Measurements from ENCODE around the gene IQSEC1. TPM values are rescaled to one million over a fixed set of nuclear protein-coding genes. Genes with fewer than 3 reads are reported as not detected.

IQSEC1 gene
- polyA plus RNA-seq, 1 donor: 40.0 TPM

DNA sequence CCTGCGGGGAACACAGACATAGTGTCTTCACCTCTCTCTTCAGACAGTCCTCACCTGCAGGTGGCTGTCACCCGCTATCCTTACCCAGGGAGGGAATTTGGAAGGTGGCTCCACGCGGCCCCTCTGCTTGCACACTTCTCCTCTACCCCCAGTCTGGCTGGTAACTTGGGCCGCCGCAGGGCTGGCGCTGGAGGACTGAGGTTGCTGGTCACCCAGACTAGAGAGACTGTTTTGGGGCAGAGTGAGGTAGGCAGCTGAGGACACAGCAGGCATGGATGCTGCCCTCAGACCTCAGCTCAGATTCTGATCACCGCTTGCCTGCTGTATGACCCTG, 12.6 kb upstream of the IQSEC1 start:
- DNase-seq (ENCODE audit: low read depth): no peak

GRCh38 chr3:13085081-13085845, 12.0 kb upstream of the IQSEC1 start:
- no peak for DNase-seq (ENCODE audit: low read depth)

GRCh38 chr3:13083898-13084297, 10.7 kb upstream of the IQSEC1 start:
- no peak for DNase-seq (ENCODE audit: low read depth)

DNA sequence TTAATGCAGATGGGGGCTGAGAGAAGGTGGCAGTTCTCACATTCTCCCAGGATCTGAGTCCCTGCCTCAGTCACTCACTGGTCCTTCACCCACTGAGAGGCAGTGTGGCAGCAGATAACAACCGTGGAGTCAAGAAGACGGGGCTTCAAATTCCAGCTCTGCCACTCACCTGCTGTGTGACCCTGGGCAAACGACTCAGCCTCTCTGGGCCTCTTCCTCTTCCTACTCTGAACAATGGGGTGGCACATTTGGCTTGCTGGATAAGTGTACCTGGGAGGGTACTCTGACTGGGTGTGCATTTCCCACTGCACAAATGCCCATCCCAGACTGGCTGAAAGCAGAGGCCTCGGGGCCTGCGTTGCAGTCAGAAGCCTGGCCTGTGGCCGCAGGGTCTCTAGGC, 10.0 kb upstream of the IQSEC1 start:
- DNase-seq (ENCODE audit: low read depth): no peak

DNA sequence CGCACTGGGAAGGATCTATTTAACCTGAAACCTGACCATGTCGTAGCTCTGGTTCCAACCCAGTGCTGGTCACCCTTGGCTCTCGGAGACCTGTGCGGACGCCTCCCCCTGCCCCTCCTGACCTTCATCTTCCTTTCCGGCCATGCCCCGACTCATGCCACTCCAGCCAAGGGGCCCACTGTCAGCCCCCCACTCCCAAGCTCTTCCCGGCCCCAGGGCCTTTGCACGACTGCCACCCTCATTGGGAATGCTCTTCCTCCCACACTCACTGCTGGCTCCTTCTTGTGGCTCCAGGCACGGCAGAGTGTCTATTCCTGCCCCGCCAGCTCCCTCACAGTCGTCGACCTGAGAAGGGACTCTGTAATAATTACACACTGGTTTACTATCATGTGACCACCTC, 9.4 kb upstream of the IQSEC1 start:
- no peak for DNase-seq (ENCODE audit: low read depth)

DNA sequence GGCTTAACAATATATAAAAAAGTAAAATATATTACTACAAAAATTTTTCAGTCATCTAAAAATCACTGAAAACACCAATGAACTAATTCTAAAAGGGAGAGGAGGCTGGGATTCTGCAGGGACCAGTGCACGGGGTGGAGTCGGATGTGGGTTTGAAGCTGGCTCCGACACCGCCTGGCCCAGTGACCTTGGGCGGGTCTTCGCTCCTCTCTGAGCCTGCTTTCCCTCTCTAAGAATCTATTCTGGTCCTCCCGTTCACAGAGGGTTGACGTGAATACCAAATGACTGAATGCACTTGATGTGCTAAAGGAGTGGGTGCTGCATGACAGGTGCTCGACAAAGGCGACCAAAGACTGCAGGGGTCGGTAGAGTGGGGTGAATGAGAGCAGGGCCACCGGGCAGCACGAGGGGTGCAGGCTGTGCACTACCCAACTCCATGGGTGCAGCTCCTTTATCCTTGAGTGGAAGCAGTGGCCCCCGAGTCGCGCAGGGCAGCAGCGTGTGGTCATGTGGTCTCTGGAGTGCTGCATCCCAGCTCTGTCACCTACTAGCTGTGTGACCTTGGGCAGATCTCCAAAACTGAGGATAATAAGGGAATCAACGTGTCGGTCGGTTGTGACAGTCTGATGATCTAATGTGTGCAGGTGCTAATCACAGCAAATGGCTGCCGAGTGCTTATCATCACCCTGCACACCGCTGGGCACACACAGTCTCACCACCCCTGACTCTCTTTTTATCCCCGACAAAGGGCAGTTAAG, 8.6 kb upstream of the IQSEC1 start:
- no peak for DNase-seq (ENCODE audit: low read depth)

GRCh38 chr3:13080591-13080990, 7.4 kb upstream of the IQSEC1 start:
- no peak for DNase-seq (ENCODE audit: low read depth)

DNA sequence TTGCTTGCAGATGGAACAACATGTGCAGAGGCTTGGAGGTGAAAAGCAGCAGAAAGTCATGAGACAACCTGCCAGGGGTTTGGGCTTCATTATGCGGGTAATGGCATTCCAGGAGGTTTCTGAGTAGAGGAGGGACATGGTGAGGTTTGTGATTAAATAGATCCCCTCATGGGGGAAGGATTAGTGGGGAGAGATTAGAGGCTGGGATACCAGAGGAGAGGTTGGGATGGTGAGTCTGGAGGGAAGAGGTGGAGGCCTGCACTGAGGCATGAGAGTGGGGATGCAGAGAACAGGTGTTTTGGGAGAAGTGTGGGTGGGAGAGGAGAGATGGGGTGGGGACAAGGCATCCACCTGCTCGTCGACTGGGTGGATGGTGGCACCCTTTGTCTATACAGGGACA, 6.8 kb upstream of the IQSEC1 start:
- no peak for DNase-seq (ENCODE audit: low read depth)

DNA sequence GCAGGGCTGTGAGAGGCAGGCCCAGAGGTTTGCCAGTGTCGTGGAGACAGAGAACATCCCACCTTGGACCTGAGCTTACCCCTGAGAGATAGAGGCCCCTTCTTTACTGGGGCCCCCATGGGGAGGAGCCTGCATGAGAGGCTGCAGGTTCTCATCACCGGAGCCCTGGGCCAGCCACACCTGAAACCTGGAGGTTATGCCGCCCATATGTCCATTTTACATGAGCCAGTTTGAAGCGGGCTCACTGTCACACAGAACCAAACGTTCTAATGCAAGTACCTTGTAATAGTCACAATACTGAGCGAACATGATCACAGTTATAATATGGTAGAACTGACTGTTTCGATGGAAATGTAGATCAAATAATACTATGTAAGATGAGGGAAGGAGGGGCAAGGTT, 6.3 kb upstream of the IQSEC1 start:
- no peak for DNase-seq (ENCODE audit: low read depth)

- DNase-seq (ENCODE audit: low read depth): no peak
Measured at GRCh38 chr3:13079051-13079450, 5.8 kb upstream of the IQSEC1 start.

DNA sequence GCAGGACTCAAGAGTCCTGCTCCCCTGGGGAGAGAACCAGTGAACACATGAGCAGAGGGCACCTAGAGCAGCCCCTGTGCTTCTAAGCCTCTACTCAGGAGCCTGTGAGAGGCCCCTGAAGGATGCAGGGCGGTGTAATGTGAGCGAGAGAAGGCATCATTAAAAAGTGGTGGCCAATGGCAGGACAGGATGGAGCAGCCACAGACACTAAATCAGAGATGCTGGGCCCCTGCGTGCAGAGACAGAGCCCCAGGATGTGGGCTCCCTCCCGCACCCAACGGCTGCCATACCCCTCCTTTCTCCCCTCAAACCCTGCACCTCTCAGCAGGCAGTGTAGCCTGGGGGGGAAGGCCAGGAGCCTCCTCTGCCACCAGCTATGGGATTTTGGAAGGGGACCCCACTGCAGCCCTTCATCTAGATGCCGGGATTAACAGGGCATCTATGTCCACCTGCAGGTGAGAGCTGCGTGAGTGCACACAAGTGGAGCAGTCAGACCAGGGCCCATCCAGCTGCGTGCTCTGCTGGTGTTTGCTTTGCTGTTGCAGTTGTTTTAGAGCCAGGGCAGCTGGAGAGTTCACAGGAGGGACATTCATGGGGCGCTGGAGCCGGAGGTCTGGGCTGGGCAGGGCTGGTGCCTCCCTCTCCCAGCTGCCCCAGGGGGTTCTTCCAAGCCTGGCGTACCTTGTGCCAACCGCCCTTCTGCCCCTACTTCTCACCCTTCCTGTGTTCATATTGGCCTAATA, 5.1 kb upstream of the IQSEC1 start:
- DNase-seq (ENCODE audit: low read depth): no peak

- DNase-seq (ENCODE audit: low read depth): no peak
Measured at GRCh38 chr3:13077431-13078162, 4.4 kb upstream of the IQSEC1 start.

- DNase-seq (ENCODE audit: low read depth): no peak
Measured at GRCh38 chr3:13075986-13076654, 2.9 kb upstream of the IQSEC1 start.

GRCh38 chr3:13075318-13075717, 2.1 kb upstream of the IQSEC1 start:
- no peak for DNase-seq (ENCODE audit: low read depth)

DNA sequence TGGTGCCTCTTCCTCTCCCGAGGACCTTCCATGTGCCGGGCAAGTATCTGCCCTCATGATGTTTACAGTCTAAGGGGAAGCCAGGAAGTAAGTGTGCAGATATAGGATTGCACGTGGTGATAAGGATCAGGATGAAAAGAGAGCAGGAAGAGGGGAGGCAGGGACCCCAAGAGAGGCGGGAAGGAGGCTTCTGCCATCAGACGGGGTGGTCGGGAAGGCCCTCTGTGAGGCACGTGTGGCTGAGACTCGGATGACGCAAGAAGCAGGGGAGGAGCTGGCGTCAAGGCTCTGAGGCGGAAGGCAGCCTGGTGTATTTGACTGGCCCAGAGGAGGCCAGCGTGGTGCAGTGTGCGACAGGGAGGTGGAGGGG, 762 bp upstream of the IQSEC1 start:
- no peak for DNase-seq (ENCODE audit: low read depth)

GRCh38 chr3:13072600-13073325, 466 bp downstream of the IQSEC1 start:
- no peak for DNase-seq (ENCODE audit: low read depth)

GRCh38 chr3:13072239-13072599, 1.0 kb downstream of the IQSEC1 start:
- DNase-seq (ENCODE audit: low read depth): no peak

DNA sequence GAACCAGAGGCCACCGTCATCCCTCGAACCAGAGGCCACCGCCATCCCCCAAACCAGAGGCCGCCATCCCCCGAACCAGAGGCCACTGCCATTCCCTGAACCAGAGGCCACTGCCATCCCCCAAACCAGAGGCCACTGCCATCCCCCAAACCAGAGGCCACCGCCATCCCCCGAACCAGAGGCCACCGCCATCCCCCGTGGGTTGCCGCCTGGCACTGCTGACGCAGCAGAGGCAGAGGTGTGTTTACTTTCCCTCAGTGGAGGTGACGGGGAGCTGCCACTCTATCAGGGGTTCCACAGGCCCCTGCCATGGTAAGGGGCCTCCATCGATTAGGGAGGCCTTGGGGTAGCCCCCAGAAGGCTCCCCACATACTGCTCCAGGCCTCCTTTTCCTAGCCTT, 1.5 kb downstream of the IQSEC1 start:
- no peak for DNase-seq (ENCODE audit: low read depth)

- no peak for DNase-seq (ENCODE audit: low read depth)
Measured at GRCh38 chr3:13070391-13071070, 2.7 kb downstream of the IQSEC1 start.

DNA sequence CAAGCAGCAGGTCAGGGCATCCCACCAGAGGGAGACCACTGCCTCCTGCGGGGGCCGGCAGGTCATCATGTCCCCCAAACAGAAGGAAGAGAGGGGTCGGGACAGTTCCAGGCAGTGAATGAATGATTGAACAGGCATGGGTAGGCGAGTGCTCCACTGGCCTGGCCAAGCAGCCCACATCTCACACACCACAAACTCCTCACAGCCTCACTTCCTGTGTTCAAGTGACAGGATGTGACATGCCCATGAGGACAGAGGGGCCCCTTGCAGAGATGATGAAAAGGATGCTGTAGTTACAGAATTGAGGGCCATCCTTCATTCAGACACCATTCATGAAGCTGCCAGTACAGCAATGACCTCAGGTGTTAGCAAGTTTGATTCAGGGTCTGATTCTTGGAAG, 3.7 kb downstream of the IQSEC1 start:
- no peak for DNase-seq (ENCODE audit: low read depth)

All from forelimb muscle (tissue), 1 donor.